Esophagus muscularis mucosa (tissue), 3 donors: ENCODE measurements around the gene CTBS.

Source experiments
- EP300 ChIP-seq: sonication (generic); formaldehyde crosslinking; IDR thresholded peaks from one replicate; pipeline ENCODE4 v1.6.1; 2017; ENCODE audit warnings: antibody characterized with exemption
- TF ChIP-seq, protein P1 (sequence below), 3 experiments: fragments of 200-600 bp in 2 of 3; fragments of 450-650 bp in 1 of 3; sonication (generic) in 2 of 3; IDR thresholded peaks; one replicate each; pipeline ENCODE4 v1.5.1; 2017 to 2019; ENCODE audit warnings: antibody characterized with exemption in 3 of 3, mild to moderate bottlenecking in 2 of 3, moderate library complexity in 1 of 3

- TF ChIP-seq, protein P1, sequence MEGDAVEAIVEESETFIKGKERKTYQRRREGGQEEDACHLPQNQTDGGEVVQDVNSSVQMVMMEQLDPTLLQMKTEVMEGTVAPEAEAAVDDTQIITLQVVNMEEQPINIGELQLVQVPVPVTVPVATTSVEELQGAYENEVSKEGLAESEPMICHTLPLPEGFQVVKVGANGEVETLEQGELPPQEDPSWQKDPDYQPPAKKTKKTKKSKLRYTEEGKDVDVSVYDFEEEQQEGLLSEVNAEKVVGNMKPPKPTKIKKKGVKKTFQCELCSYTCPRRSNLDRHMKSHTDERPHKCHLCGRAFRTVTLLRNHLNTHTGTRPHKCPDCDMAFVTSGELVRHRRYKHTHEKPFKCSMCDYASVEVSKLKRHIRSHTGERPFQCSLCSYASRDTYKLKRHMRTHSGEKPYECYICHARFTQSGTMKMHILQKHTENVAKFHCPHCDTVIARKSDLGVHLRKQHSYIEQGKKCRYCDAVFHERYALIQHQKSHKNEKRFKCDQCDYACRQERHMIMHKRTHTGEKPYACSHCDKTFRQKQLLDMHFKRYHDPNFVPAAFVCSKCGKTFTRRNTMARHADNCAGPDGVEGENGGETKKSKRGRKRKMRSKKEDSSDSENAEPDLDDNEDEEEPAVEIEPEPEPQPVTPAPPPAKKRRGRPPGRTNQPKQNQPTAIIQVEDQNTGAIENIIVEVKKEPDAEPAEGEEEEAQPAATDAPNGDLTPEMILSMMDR (IDR thresholded peaks at IDR 0.05), result no peak
- no peak for TF ChIP-seq EP300
Measured at GRCh38 chr1:84525779-84526178, 48.5 kb downstream of the CTBS start.
